HEK293 (cell line): ENCODE measurements around the gene ABHD14A.
A peak's percentile ranks its signal among the peaks of the same experiment; 100 is the strongest.

Experiments used
- MZF1 ChIP-seq: fragments of 450-650 bp; formaldehyde crosslinking; IDR thresholded peaks from 2 replicates; pipeline ENCODE4 v1.5.1; 2017; ENCODE audit warnings: missing biosample characterization, missing genetic modification characterization, borderline replicate concordance
- PBX3 ChIP-seq: sonication (generic); formaldehyde crosslinking; IDR thresholded peaks from 2 replicates; pipeline ENCODE4 v1.8.1; 2022; ENCODE audit warnings: mild to moderate bottlenecking, moderate library complexity, missing genetic modification reagents
- PRDM6 ChIP-seq: fragments of 450-650 bp; formaldehyde crosslinking; IDR thresholded peaks from 2 replicates; pipeline ENCODE4 v1.5.1; 2017; ENCODE audit warnings: missing biosample characterization, missing genetic modification characterization
- SP3 ChIP-seq: fragments of 450-650 bp; formaldehyde crosslinking; IDR thresholded peaks from 2 replicates; pipeline ENCODE4 v1.5.1; 2016; ENCODE audit warnings: missing biosample characterization, missing genetic modification characterization
- TCF7L2 ChIP-seq: IDR thresholded peaks from 2 replicates; pipeline ENCODE4 v1.6.1; 2011; ENCODE audit warnings: low read depth, mild to moderate bottlenecking, inconsistent platforms, low read length, moderate library complexity, borderline replicate concordance
- TRIM28 ChIP-seq: IDR thresholded peaks from 2 replicates; pipeline ENCODE4 v1.6.1; 2011; ENCODE audit warnings: low read length, control low read depth, borderline replicate concordance
- ZFHX2 ChIP-seq: fragments of 450-650 bp; formaldehyde crosslinking; conservative IDR thresholded peaks from 2 replicates; pipeline ENCODE4 v1.5.1; 2016; ENCODE audit warnings: missing biosample characterization, missing genetic modification characterization
- ZNF10 ChIP-seq: fragments of 450-650 bp; formaldehyde crosslinking; IDR thresholded peaks from 2 replicates; pipeline ENCODE4 v1.5.1; 2017; ENCODE audit warnings: missing biosample characterization, missing genetic modification characterization
- ZNF16 ChIP-seq: fragments of 450-650 bp; formaldehyde crosslinking; IDR thresholded peaks from 2 replicates; pipeline ENCODE4 v1.5.1; 2016; ENCODE audit warnings: low read depth, missing biosample characterization, missing genetic modification characterization
- ZNF2 ChIP-seq: fragments of 450-650 bp; formaldehyde crosslinking; IDR thresholded peaks from 2 replicates; pipeline ENCODE4 v1.5.1; 2016; ENCODE audit warnings: missing biosample characterization, missing genetic modification characterization
- ZNF292 ChIP-seq: fragments of 450-650 bp; formaldehyde crosslinking; IDR thresholded peaks from 2 replicates; pipeline ENCODE4 v1.5.1; 2016; ENCODE audit warnings: low read depth, missing biosample characterization, missing genetic modification characterization, borderline replicate concordance
- ZNF335 ChIP-seq: fragments of 450-650 bp; formaldehyde crosslinking; conservative IDR thresholded peaks from 2 replicates; pipeline ENCODE4 v1.5.1; 2016; ENCODE audit warnings: missing biosample characterization, missing genetic modification characterization
- ZNF426 ChIP-seq: fragments of 450-650 bp; formaldehyde crosslinking; IDR thresholded peaks from 2 replicates; pipeline ENCODE4 v1.5.1; 2017; ENCODE audit warnings: missing biosample characterization, missing genetic modification characterization, mild to moderate bottlenecking, inconsistent platforms, moderate library complexity
- ZNF449 ChIP-seq: fragments of 450-650 bp; formaldehyde crosslinking; IDR thresholded peaks from 2 replicates; pipeline ENCODE4 v1.5.1; 2017; ENCODE audit warnings: missing biosample characterization, mild to moderate bottlenecking, missing genetic modification characterization, moderate library complexity
- ZNF48 ChIP-seq: fragments of 450-650 bp; formaldehyde crosslinking; IDR thresholded peaks from 2 replicates; pipeline ENCODE4 v1.5.1; 2016; ENCODE audit warnings: missing biosample characterization, missing genetic modification characterization
- ZNF514 ChIP-seq: fragments of 450-650 bp; formaldehyde crosslinking; IDR thresholded peaks from 2 replicates; pipeline ENCODE4 v1.5.1; 2016; ENCODE audit warnings: missing biosample characterization, missing genetic modification characterization
- ZNF585B ChIP-seq: fragments of 450-650 bp; formaldehyde crosslinking; IDR thresholded peaks from 2 replicates; pipeline ENCODE4 v1.5.1; 2016; ENCODE audit warnings: missing biosample characterization, missing genetic modification characterization
- ZNF610 ChIP-seq: fragments of 450-650 bp; formaldehyde crosslinking; IDR thresholded peaks from 2 replicates; pipeline ENCODE4 v1.5.1; 2016; ENCODE audit warnings: missing biosample characterization, missing genetic modification characterization, borderline replicate concordance
- ZNF660 ChIP-seq: fragments of 450-650 bp; IDR thresholded peaks from 2 replicates; pipeline ENCODE4 v1.5.1; 2018; ENCODE audit warnings: missing biosample characterization, mild to moderate bottlenecking, missing genetic modification characterization
- ZNF677 ChIP-seq: fragments of 450-650 bp; IDR thresholded peaks from 2 replicates; pipeline ENCODE4 v1.5.0; 2018; ENCODE audit warnings: missing biosample characterization, mild to moderate bottlenecking, missing genetic modification characterization, moderate library complexity
- ZNF707 ChIP-seq: fragments of 450-650 bp; formaldehyde crosslinking; IDR thresholded peaks from 2 replicates; pipeline ENCODE4 v1.5.1; 2016; ENCODE audit warnings: missing biosample characterization, missing genetic modification characterization
- ZNF76 ChIP-seq: fragments of 450-650 bp; formaldehyde crosslinking; IDR thresholded peaks from 2 replicates; pipeline ENCODE4; 2016; ENCODE audit warnings: low read depth, missing biosample characterization, missing genetic modification characterization, borderline replicate concordance
- ZXDB ChIP-seq: fragments of 450-650 bp; formaldehyde crosslinking; IDR thresholded peaks from 2 replicates; pipeline ENCODE4 v1.5.1; 2016; ENCODE audit warnings: missing biosample characterization, missing genetic modification characterization
- TF ChIP-seq, protein P1 (sequence below): fragments of 450-650 bp; formaldehyde crosslinking; IDR thresholded peaks from 2 replicates; pipeline ENCODE4 v1.5.1; 2016; ENCODE audit warnings: missing biosample characterization, missing genetic modification characterization
- TF ChIP-seq, protein P2 (sequence below): fragments of 450-650 bp; formaldehyde crosslinking; IDR thresholded peaks from 2 replicates; pipeline ENCODE4 v1.5.1; 2017; ENCODE audit warnings: missing biosample characterization, missing genetic modification characterization
- TF ChIP-seq, protein P3 (sequence below): fragments of 450-650 bp; formaldehyde crosslinking; IDR thresholded peaks from 2 replicates; pipeline ENCODE4 v1.5.1; 2016; ENCODE audit warnings: missing biosample characterization, missing genetic modification characterization

ABHD14A gene

DNA sequence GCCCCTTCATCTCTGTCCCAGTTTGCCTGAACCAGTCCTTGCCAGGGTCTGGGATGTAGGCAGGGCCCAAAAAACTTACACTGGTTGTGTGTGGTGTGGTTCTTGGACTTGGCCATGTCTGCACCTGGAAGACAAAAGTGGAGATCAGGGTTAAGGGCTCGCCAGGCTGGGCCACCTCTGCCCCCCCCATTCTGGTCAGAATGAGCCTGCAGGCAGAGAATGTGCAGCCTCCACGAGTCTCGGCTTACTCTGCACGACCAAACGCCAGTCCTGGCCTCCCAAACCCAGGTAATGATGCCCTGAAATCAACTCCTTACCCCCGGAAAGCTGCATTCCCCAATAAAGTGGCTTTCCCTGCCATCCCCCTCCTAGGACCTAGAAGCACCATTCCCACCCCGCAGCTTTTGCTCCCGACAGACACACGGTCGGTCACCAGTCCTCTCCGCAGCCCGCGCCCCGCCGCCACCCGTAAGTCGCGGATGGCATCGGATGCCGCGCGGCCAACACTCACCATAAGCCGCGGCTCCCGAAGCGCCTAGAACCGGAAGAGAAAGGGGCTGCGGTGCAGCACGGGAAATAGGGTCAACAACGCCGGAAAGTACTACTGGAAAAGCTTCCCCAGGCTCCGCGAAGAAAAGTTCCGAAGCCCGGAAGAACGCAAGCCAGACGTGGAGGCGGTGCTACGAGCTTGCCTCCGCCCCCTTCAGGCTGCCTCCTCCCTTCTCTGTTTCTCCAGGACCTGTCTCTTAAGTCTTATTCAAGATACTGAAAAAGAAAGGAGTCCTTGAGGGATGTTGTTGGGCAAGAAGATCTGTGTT is 20.7 kb downstream of the ABHD14A start, which contains the start of gene RPL29 (continued):
- TF ChIP-seq ZNF16 (no peak), ZNF10 (tag by site-specific recombination) (0 out of 2 replicates have a peak, but pooled peaks have one; percentile 27), ZFHX2 (tag by site-specific recombination) (peak; percentile 51), TCF7L2 (no peak), ZNF585B (no peak), SP3 (tag by site-specific recombination) (peak; percentile 83), ZNF426 (tag by site-specific recombination) (no peak), PBX3 (CRISPR knock-in tag) (no peak), ZNF2 (peak; percentile 94), ZNF677 (tag by site-specific recombination) (no peak), ZNF660 (tag by site-specific recombination) (peak; percentile 97), PRDM6 (tag by site-specific recombination) (no peak), ZNF514 (tag by site-specific recombination) (no peak), ZNF48 (tag by site-specific recombination) (no peak), ZNF707 (tag by site-specific recombination) (no peak), ZXDB (tag by site-specific recombination) (peak; percentile 94), ZNF76 (peak; percentile 96), ZNF449 (tag by site-specific recombination) (peak; percentile 42; the same call in 1 of the 2 replicates), ZNF335 (tag by site-specific recombination) (peak; percentile 55), MZF1 (tag by site-specific recombination) (no peak), ZNF610 (tag by site-specific recombination) (peak; percentile 41), TRIM28 (peak; percentile 23; the same call in 1 of the 2 replicates), ZNF292 (tag by site-specific recombination) (no peak)
- TF ChIP-seq, protein P1, sequence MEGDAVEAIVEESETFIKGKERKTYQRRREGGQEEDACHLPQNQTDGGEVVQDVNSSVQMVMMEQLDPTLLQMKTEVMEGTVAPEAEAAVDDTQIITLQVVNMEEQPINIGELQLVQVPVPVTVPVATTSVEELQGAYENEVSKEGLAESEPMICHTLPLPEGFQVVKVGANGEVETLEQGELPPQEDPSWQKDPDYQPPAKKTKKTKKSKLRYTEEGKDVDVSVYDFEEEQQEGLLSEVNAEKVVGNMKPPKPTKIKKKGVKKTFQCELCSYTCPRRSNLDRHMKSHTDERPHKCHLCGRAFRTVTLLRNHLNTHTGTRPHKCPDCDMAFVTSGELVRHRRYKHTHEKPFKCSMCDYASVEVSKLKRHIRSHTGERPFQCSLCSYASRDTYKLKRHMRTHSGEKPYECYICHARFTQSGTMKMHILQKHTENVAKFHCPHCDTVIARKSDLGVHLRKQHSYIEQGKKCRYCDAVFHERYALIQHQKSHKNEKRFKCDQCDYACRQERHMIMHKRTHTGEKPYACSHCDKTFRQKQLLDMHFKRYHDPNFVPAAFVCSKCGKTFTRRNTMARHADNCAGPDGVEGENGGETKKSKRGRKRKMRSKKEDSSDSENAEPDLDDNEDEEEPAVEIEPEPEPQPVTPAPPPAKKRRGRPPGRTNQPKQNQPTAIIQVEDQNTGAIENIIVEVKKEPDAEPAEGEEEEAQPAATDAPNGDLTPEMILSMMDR = no peak; the same call in 1 of the 2 replicates
- TF ChIP-seq, protein P2, sequence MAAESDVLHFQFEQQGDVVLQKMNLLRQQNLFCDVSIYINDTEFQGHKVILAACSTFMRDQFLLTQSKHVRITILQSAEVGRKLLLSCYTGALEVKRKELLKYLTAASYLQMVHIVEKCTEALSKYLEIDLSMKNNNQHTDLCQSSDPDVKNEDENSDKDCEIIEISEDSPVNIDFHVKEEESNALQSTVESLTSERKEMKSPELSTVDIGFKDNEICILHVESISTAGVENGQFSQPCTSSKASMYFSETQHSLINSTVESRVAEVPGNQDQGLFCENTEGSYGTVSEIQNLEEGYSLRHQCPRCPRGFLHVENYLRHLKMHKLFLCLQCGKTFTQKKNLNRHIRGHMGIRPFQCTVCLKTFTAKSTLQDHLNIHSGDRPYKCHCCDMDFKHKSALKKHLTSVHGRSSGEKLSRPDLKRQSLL = 0 out of 2 replicates have a peak, but pooled peaks have one; percentile 42
- TF ChIP-seq, protein P3, sequence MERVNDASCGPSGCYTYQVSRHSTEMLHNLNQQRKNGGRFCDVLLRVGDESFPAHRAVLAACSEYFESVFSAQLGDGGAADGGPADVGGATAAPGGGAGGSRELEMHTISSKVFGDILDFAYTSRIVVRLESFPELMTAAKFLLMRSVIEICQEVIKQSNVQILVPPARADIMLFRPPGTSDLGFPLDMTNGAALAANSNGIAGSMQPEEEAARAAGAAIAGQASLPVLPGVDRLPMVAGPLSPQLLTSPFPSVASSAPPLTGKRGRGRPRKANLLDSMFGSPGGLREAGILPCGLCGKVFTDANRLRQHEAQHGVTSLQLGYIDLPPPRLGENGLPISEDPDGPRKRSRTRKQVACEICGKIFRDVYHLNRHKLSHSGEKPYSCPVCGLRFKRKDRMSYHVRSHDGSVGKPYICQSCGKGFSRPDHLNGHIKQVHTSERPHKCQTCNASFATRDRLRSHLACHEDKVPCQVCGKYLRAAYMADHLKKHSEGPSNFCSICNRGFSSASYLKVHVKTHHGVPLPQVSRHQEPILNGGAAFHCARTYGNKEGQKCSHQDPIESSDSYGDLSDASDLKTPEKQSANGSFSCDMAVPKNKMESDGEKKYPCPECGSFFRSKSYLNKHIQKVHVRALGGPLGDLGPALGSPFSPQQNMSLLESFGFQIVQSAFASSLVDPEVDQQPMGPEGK (tag by site-specific recombination) = 0 out of 2 replicates have a peak, but pooled peaks have one; percentile 35
